Vagina (tissue), 2 donors: Measurements from ENCODE around the gene EXD3.

Experiments used
- CTCF ChIP-seq, 3 experiments: fragments of 450-650 bp in 2 of 3; fragments of 200-600 bp in 1 of 3; sonication (generic) in 1 of 3; IDR thresholded peaks; one replicate each; pipeline ENCODE4 v1.5.1; 2017 to 2019; ENCODE audit warnings: antibody characterized with exemption in 3 of 3, mild to moderate bottlenecking in 2 of 3, moderate library complexity in 2 of 3
- POLR2A ChIP-seq, 2 donors: fragments of 450-650 bp; IDR thresholded peaks; one replicate each; pipeline ENCODE4 v1.6.1; 2017; ENCODE audit warnings: antibody characterized with exemption in 2 of 2, mild to moderate bottlenecking in 2 of 2, moderate library complexity in 2 of 2
- POLR2AphosphoS5 ChIP-seq, 2 donors: sonication (generic); formaldehyde crosslinking; IDR thresholded peaks; one replicate each; pipeline ENCODE4 v1.9.0; 2017; ENCODE audit warnings: antibody characterized with exemption in 2 of 2, mild to moderate bottlenecking in 2 of 2, low read depth in 1 of 2; ENCODE audit not compliant: insufficient read depth in 1 of 2

GRCh38 chr9:137417161-137418021, 5.6 kb downstream of the EXD3 start:
- no peak for TF ChIP-seq CTCF (IDR thresholded peaks at IDR 0.05)
- no peak for TF ChIP-seq POLR2A (IDR thresholded peaks at IDR 0.05)
- no peak for TF ChIP-seq POLR2AphosphoS5 (IDR thresholded peaks at IDR 0.05; ENCODE audit: insufficient read depth in 1 of 2, low read depth in 1 of 2)
